Measurements from ENCODE around the gene NF1.

NF1 gene

GRCh38 chr17:31369266-31369665 is 274.5 kb downstream of the NF1 start:
- no peak overlapping the region for H3K27ac ChIP-seq

GRCh38 chr17:31371511-31372097 is 276.8 kb downstream of the NF1 start:
- TF ChIP-seq CTCF (conservative IDR thresholded peaks at IDR 0.05): no peak
- peak overlapping the region; percentile 74; the same call in 1 of the 2 replicates for H3K27ac ChIP-seq

More at GRCh38 chr17:31369266-31369665, 274.5 kb downstream of the NF1 start:
- no peak for TF ChIP-seq CTCF (conservative IDR thresholded peaks at IDR 0.05)

- H3K27ac ChIP-seq: peak overlapping the region; percentile 74
- peak; percentile 94 for TF ChIP-seq CTCF (conservative IDR thresholded peaks at IDR 0.05)
Observed at GRCh38 chr17:31373150-31374093, 278.6 kb downstream of the NF1 start.

GRCh38 chr17:31374094-31374447 is 279.3 kb downstream of the NF1 start:
- peak overlapping the region; percentile 74 for H3K27ac ChIP-seq
- TF ChIP-seq CTCF (conservative IDR thresholded peaks at IDR 0.05): no peak

- H3K27ac ChIP-seq: peak overlapping the region; percentile 74
- no peak for TF ChIP-seq CTCF (conservative IDR thresholded peaks at IDR 0.05)
Observed at GRCh38 chr17:31374503-31374902, 279.7 kb downstream of the NF1 start.

GRCh38 chr17:31378638-31379037 is 283.9 kb downstream of the NF1 start:
- TF ChIP-seq CTCF (conservative IDR thresholded peaks at IDR 0.05): no peak
- no peak overlapping the region for H3K27ac ChIP-seq

- no peak overlapping the region for H3K27ac ChIP-seq
- TF ChIP-seq CTCF (conservative IDR thresholded peaks at IDR 0.05): no peak
Observed at GRCh38 chr17:31379597-31380205, 284.9 kb downstream of the NF1 start.
